Stimulated activated CD4-positive, alpha-beta T cell treated with anti-CD3 and anti-CD28 coated beads, Interleukin-2, amount 100 ng/mL, for 48 hours (primary cell): Measurements from ENCODE around the gene ACOT7.
"Not testable (repeated sequence)": the region's sequence is repeated elsewhere in the genome, so short reads cannot be mapped to it uniquely, and the experiment has no call there.

ENCODE experiments used
- DNase-seq, 2 donors: peaks; one replicate each; pipeline ENCODE4 v3.0.0-alpha.2; 2020

Gene ACOT7

DNA sequence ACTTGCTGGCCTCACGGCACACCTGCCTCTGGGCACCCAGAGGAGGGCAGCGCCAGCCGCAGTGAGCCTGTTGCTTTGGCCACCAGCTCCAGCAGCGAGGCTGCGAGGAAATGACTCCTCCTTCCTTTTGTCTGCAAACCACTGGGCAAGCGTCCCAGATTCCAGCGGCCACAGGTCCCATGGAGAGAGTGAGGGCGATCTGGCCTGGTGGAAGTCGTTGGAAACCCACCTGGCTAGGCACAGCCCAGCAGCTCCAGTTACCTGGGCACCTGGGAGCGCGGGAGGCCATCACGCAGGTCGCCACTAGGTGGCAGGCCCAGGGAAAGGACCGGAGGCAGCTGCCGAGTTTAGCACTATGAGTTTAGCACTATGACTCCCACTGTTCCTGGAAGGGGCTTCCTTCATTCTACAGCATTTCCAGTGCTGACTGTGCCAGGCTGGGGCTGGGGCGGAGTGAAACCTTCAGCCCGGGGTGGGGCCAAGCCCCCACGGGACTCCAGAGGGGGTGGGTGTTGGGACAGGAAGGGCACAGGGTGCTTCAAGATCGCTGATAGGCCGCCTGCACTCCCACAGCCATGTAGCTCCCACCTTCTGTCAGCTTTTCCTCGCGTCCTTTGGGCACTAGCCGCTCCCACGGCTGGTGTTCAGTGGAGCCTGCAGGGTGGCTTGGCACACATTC lies 29.9 kb upstream of the ACOT7 start:
- DNase-seq: peak; percentile 66 to 71

DNA sequence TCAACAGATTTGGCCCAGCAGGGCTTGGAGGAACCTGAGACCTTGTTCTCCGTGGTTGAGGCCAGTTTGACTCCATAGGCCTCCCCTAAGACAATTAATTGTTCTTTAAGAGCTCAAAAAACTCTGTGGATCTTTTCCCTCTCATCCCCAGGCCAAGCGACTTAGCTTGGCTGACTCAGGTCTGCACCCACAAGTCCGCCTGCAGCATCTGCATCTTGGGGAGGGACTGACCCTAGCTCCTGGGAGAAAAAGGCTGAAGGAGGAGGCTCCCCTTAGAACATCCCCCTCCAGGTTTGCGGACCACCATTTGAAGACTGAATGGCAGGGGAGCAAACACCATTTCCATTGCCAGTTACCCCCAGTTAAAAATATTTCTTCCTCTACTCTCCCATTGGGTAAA lies 27.7 kb upstream of the ACOT7 start:
- DNase-seq: no peak

DNA sequence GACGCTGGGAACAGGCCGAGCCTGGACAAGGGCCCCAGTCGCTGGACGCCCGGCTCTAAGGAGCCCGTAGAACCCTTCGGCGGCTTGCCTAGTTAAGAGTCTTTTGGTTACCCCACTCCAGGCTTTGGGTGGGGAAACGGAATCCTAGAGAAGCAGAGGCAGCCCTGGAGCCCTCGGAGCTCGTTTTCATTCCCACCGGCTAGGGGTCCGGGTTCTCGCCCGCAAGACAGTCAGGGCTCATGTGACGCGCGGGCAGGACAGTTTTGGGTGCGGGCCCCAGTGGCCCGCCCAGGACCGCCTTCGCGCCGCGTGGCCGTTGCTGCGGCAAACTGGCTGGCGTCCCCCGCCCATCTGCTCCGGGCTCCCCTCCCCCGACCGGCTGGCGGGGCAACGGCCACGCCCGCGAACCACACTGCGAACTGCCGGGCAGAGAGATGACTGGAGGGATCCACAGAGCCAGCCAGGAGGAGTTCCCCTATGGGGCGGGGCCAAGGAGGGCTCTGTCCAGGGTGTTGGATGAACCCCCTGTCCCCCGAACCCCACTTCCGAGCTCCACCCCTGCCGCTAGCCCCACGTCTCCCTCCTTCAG lies 27.0 kb upstream of the ACOT7 start:
- no peak for DNase-seq

DNA sequence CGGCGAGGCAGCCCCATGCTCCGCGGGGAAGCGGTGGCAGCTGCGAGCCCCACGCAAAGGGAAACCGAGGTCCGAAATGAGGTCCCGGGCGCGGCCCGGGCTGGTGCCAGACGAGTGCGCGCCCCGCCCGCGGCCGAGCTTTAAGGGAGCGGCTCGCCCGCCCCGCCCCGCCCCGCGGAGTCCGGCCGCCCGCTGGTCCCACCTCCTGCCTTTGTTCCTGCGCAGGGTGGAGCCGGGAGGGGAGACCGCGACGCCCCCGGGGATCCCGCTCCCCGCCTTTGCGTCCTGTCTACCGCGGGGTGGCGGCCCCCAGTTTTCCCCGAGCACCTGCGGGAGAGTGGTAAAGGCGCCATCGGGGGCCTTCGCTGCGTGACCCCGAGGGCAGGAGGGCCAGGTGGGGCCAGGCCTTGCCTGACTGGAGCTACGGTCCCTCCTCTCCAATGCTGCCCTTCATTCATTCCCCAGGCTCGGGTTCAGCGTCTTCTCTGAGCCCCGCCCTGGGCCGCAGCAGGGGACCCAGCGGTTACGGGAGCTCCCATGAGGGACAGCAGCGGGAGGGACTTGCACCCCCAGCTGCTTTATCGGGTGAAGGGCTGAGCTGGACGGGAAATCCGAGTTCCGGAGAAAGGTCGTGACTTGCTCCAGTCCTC lies 26.4 kb upstream of the ACOT7 start, which contains the start of gene HES2:
TSS of gene HES2 (minus strand) at position 116 of the 650 bp plus-strand sequence. CDS start at position 17, 99 bp downstream.
- no peak for DNase-seq

DNA sequence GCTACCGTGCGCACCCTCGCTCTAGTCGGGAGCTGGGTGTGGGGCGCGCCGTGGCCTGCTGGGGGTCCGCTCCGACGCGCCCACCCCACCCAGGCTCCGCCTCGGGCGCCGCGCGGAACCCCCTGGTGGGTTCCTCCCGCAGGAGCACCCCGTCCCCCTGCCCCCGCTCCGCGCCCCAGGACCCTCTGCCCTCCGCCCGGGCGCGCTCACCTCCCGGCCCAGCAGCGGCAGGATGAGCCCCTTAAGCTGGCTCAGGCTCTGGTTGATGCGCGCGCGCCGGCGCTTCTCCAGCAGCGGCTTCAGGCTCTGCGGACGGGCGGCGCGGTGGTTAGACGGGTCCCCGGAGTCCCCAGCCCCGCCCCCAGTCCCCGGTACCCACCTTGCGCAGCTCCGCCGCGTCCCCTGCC lies 25.8 kb upstream of the ACOT7 start:
- DNase-seq: no peak

DNA sequence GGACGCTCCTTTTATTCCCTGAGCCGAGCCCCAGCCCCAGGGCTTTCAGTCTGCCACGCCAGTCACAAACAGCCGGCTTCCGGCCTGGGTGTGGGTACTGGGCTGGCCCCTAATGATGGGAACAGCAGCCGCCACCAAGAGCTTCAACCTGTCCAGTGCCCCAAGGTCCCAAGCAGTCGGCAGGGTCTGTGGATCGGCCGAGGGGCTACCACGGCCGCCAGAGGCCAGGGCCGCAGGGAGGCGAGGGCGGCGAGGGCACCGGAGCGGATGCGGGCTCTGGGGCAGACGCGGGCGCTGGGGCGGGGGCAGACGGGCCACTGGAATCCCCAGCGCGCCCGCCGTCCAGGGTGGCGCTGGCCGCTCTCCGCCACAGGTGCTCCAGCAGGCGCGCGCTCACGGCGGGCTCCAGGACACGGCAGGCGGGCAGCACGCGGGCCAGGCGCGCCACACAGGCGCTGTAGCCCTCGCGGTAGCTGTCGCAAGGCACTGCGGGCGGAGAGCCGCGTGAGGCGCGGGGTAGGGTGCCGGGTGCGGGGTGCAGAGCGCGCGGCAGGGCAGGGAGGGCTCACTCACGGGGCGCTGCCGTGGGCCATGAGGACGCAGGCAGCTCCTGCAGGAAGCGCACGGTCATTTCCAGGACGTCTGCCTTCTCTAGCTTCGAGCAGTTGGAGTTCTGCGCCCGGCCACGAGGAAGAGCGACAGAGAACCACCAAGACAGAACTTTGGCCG lies 25.3 kb upstream of the ACOT7 start:
- no peak for DNase-seq

DNA sequence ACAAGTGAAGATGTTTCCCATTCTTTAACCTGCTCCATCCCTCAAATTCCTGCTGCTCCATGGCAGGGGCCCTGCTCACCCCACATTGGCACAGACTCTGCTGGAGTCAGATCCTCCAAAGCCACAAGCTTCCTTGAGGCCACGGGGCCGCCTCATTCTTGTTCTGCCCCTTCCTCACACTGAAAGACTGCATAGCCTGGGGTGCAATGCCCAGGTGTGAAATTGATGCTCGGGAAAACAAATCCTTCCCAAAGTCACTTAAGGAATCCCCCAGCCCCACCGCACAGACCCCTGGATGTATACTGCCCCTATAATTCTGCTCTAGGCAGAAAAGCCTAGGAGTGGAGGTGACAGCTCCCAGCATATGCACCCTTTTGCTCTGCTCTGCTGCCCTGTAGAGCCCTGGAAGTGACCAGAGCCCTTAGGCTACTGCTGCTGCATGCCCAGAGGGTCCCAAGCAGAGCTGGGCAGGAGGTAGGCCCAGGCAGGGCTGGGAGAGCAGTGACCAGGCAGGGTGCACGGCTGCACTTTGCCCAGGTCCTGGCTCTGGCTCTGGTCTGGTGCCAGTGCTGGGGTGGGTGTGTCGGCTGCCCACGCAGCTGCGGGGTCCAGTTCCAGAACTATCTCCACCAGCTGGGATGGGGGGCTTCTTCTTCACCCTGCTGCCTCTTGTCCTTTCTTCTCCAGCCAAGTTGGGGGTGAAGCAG lies 24.5 kb upstream of the ACOT7 start:
- no peak for DNase-seq

DNA sequence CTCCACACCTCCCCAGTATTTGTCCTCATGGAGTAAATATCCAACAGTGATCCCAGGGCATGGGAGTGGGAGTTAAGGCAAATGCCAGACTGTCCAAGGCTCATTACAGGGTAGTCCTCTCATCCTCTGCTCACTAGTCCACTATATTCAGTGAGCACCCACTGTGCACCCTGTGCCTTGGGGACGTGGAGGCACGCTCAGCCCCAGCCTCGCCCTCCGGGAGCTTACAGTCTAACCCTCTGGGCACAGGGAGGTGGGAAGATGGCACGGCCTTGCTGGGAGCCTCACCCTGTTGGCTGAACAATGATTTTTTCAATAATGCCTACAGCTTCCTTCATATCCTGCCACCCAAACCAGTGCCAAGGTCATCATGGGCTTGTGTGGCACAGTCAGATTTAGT lies 23.3 kb upstream of the ACOT7 start:
- no peak for DNase-seq

DNA sequence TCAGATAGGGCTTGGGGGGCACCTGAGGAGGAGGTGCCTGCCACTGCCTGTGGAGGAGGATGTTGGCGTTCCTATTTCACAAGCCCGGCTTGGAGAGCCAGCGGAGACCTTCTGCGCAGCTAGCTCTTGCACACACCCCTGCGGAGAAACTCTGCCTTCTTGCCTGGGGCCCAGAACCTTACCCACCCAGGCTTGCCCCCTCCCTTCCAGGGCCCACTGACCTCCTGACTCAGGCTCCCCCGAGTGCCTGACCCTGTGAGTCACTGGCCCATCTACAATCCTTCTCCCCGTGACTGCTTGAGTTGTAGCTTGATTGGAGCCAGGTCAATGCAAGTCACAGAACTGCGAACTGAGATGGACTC lies 22.7 kb upstream of the ACOT7 start:
- DNase-seq: no peak

DNA sequence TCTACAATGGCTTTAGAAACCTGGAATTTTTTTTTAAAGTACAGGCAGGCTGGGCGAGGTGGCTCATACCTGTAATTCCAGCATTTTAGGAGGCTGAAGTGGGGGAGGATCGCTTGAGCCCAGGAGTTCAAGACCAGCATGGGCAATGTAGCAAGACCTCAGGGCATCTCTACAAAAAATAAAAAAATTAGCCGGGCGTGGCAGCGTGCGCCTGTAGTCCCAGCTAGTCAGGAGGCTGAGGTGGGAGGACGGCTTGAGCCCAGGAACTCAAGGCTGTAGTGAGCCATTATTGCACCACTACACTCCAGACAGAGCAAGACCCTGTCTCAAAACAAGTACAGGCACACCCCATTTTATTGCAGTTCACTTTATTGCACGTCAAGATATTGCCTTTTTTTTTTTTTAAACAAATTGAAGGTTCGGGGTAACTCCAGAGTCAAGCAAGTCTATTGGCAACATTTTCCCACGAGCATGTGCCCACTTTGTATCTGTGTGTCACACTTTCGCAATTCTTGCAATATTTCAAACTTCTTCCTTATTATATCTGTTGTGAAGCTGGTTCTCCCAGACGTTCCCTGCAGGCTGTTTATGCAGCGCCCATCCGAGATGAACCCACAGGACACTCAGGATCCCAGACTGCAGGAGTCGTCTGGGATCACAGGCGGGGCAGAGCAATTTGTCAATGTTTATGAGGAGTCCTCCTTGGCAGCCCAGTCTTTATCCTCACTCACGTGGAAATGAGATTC lies 21.5 kb upstream of the ACOT7 start:
- no peak for DNase-seq

DNA sequence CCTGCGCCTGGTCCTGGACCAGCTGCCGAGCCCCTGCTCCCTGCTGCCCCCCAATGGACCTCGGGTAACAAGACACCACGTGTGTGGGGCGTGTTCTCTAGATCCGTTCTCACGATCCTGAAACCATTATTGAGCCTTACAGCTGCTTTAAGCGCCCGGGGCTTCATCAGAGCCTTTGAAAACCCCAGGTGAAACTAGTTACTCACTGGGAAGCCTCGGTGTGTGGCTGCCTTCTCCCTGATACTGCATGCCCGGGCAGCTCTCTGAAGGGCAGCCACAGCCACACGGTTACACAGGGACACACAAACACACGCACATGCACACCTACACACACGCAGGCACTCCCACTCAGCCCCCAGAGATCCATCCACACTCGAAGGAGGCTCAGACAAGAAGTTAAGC lies 20.9 kb upstream of the ACOT7 start:
- peak; percentile 32 to 41 for DNase-seq

DNA sequence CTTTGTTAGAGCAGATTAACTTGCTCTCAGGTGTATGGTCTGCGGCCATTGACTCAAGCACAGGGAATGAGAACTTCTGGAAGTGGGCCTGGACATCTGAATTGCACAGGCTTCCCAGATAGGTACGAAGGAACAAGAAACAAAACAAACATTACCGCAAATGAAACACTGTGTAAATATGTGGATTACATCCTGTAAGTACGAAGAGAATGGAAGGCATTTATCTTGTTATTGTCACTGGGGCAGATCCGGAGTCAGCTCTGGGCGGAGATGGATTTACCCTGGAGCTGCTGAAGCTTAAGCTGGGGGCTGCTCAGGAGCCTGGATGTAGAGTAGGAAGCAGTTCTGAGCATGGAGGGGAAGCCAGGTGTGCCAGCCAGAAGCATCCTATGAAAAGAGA lies 19.3 kb upstream of the ACOT7 start:
- DNase-seq: no peak

DNA sequence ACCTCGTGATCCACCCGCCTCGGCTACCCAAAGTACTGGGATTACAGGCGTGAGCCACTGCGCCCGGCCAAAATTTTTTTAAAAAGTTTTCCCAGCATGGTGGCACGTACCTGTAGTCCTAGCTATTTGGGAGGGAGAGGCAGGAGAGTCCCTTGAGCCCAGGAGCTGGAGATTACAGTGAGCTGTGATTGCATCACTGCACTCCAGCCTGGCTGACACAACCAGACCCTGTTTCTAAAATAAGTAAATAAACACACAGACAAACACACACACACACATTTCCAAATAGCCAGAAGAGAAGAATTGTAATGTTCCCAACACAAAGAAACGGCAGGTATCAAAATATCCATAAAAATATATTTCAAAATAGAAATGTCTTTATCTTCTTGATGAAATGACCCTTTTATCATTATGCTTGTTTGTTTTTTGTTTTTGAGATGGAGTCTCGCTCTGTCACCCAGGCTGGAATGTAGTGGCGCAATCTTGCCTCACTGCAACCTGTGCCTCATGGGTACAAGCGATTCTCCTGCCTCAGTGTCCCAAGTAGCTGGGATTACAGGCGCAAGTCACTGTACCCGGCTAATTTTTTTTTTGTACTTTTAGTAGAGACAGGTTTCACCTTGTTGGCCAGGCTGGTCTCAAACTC lies 16.8 kb upstream of the ACOT7 start:
- no peak for DNase-seq

DNA sequence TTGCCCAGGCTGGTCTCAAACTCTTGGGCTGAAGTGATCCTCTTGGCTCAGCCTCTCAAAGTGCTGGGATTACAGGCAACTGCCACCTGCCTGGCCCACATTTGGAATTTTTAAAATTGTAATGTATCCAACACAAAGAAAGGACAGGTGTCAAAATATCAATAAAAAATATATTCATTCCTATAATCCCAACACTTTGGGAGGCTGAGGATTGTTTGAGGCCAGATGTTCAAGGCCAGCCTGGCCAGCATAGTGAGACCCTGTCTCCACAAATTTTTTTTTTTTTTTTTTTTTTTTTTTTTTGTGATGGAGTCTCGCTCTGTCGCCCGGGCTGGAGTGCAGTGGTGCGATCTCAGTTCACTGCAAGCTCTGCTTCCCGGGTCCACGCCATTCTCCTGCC lies 16.2 kb upstream of the ACOT7 start:
- no peak for DNase-seq

DNA sequence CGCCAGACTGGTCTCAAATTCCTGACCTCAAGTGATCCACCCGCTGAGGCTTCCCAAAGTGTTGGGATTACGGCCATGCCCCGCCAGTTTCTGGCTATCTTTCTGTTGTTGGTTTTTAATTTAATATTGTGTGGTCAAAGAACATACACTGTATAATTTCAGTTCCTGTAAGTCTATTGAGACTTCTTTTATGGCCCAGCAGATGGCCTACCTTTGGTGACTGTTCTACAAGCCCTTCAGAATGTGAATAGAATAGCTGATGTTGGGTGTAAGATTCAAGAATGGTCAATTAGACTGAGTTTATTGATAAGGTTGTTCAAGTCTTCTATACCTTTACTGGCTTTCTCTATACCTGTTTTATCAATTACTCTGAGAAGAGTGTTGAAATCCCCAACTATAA lies 15.5 kb upstream of the ACOT7 start:
- DNase-seq: no peak

DNA sequence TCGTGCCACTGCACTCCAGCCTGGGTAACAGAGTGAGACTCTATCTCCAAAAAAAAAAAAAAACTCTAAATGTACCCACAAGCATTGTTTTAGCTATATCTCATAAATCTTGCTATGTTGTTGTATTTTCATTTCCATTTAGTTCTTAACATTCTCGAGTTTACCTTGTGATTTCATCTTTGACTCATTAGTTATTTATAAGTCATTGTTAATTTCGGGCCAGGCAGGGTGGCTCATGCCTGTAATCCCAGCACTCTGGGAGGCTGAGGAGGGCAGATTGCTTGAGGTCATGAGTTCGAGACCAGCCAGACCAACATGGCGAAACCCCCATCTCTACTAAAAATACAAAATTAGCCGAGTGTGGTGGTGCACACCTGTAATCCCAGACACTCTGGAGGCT lies 14.5 kb upstream of the ACOT7 start:
- DNase-seq: no peak

DNA sequence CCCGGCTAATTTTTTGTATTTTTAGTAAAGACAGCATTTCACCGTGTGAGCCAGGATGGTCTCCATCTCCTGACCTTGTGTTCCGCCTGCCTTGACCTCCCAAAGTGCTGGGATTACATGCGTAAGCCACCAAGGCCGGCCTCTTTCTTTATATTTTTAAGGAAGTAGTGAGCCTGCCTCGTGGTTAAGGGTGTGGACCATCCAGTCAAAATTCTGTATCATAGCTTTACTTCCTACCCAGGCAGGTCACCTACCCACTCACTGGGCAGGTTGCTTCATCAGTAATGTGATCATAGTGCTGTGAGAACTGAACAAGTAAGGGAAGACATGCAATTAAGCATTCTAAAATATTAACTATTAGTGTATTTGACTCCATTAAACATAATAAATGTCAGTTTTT lies 8.1 kb upstream of the ACOT7 start:
- no peak for DNase-seq

DNA sequence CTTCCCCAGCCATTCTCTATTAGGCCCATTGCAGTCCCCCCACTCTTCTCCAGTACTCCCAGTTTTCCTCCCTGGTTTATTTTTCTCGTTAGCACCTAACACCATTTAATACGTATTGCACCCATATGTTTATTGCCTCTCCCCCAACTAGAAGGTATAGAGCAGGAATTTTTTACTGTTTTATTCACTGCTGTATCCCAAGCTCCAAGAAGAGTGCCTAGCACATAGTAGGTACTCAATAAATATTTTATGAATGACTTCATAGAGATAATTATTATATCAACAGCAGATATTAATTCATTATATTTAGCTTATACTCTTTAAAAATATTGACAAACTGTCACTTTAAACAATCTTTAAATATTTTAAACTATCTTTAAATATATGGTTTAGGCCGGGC lies 5.7 kb upstream of the ACOT7 start:
- no peak for DNase-seq

DNA sequence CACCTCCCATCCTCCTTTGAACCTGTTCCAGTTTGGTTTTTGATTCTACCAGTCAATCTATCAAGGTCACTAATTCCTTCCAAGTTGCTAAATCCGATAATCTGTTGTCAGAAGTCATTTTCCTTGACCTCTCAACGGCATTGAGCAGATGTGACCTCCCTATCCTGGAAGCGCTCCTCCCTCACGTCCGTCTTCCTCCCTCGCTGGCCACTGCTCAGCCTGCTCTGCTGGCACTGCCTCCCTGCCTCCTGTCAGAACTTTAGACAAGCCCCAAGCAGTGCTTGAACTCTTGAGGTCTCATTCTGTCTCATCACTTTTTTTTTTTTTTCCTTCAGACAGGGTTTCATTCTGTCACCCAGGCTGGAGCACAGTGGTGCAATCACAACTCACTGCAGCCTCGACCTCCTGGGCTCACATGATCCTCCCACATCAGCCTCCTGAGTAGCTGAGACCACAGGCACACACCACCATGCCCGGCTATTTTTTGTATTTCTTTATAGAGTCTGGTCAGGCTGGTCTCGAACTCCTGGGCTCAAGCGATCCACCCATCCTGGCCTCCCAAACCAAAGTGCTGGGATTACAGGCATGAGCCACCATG lies 4.4 kb upstream of the ACOT7 start:
- no peak for DNase-seq

DNA sequence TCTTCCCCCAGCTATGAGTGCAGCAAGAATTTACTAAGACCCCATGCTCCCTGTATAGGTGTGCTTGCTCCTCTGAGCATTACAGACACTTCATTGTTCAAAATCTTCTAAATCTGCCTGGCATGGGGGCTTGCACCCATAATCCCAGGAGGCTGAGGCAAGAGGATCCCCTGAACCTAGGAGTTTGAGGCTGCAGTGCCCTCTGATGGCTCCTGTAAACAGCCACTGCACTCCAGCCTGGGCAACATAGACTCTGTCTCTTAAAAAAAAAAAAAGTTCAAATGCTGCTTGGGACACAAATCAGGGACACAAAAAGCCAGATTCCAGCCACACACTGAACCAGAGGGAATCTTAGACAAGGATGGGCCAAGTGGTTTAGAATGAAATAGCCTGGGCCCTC lies 3.4 kb upstream of the ACOT7 start:
- no peak for DNase-seq

DNA sequence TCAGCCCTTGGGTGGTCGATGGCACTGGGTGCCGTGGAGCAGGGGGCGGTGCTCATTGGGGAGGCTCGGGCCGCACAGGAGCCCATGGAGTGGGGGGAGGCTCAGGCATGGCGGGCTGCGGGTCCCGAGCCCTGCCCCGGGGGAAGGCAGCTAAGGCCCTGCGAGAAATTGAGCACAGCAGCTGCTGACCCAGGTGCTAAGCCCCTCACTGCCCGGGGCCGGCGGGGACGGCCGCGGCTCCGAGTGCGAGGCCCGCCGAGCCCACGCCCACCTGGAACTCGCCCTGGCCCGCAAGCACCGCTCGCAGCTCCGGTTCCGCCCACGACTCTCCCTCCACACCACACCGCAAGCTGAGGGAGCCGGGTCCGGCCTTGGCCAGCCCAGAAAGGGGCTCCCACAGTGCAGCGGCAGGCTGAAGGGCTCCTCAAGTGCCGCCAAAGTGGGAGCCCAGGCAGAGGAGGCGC lies 2.2 kb upstream of the ACOT7 start:
- not testable (repeated sequence) for DNase-seq
